Naive thymus-derived CD8-positive, alpha-beta T cell (primary cell): ENCODE results near the gene RNF144A. TPM values are rescaled to one million over a fixed set of nuclear protein-coding genes. Genes with fewer than 3 reads are reported as not detected.
A peak's percentile ranks its signal among the peaks of the same experiment; 100 is the strongest.
"Not testable (repeated sequence)": the region's sequence is repeated elsewhere in the genome, so short reads cannot be mapped to it uniquely, and the experiment has no call there.

ENCODE experiments used
- ATAC-seq, 2 donors: fragments of 150-1000 bp; cut with Tn5 transposase in 1 of 2; sonication (Bioruptor Pico), chemical (Tn5 transposase) in 1 of 2; 1 replicate in 1 of 2; 2 replicates in 1 of 2; pipeline ENCODE4 v1.10.0; 2021; ENCODE audit warnings: mild to moderate bottlenecking in 2 of 2, moderate library complexity in 2 of 2
- POLR2A ChIA-PET: fragments of 350-600 bp; sonication (Branson Sonifier 250); formaldehyde crosslinking; loops from one replicate; lab custom pipeline; 2021; ENCODE audit warnings: antibody characterized with exemption; lab: Charles Lee
- DNase-seq, 10 donors: peaks; one replicate each; pipeline versions ENCODE4 v3.0.0 to v3.0.0-alpha.2; 2020 to 2022
- H3K27ac Mint-ChIP-seq, 10 donors: one replicate each; pipeline ENCODE4 v1.8.0; 2020 to 2022; ENCODE audit warnings: mild to moderate bottlenecking in 10 of 10, mixed read lengths in 10 of 10, moderate library complexity in 4 of 10, inconsistent platforms in 1 of 10
- H3K27me3 Mint-ChIP-seq, 5 donors: one replicate each; pipeline ENCODE4 v1.8.0; 2021 to 2022; ENCODE audit warnings: mixed read lengths in 5 of 5
- H3K36me3 Mint-ChIP-seq, 3 donors: one replicate each; pipeline ENCODE4 v1.8.0; 2020 to 2022; ENCODE audit warnings: mixed read lengths in 3 of 3, mild to moderate bottlenecking in 2 of 3, inconsistent platforms in 1 of 3
- H3K4me1 Mint-ChIP-seq, 4 donors: one replicate each; pipeline ENCODE4 v1.8.0; 2021 to 2022; ENCODE audit warnings: mixed read lengths in 4 of 4
- H3K4me3 Mint-ChIP-seq, 10 donors: one replicate each; pipeline ENCODE4 v1.8.0; 2020 to 2022; ENCODE audit warnings: mild to moderate bottlenecking in 10 of 10, mixed read lengths in 10 of 10, moderate library complexity in 6 of 10, inconsistent platforms in 1 of 10
- H3K9me3 Mint-ChIP-seq, 9 donors: one replicate each; pipeline ENCODE4 v1.8.0; 2020 to 2022; ENCODE audit warnings: mixed read lengths in 9 of 9, mild to moderate bottlenecking in 3 of 9, inconsistent platforms in 1 of 9, moderate library complexity in 1 of 9
- polyA plus RNA-seq, 3 donors: library from polyadenylated mRNA; unstranded; fragments of 300-500 nt; fragmentation: Illumina TruSeq; gene quantifications; one replicate each; pipeline ENCODE4 v1.2.3, GENCODE V29; 2021
- total RNA-seq, 8 experiments: library from RNA in 2 of 8; stranded (reverse) in 2 of 8; gene quantifications; one replicate each; pipeline ENCODE4 v1.2.3 and lab custom pipeline; 2021 to 2026

The RNF144A gene
- total and polyA plus RNA-seq, 5 experiments from 2014 or later, result 10.3 to 42.7 (median 15.5) TPM

DNA sequence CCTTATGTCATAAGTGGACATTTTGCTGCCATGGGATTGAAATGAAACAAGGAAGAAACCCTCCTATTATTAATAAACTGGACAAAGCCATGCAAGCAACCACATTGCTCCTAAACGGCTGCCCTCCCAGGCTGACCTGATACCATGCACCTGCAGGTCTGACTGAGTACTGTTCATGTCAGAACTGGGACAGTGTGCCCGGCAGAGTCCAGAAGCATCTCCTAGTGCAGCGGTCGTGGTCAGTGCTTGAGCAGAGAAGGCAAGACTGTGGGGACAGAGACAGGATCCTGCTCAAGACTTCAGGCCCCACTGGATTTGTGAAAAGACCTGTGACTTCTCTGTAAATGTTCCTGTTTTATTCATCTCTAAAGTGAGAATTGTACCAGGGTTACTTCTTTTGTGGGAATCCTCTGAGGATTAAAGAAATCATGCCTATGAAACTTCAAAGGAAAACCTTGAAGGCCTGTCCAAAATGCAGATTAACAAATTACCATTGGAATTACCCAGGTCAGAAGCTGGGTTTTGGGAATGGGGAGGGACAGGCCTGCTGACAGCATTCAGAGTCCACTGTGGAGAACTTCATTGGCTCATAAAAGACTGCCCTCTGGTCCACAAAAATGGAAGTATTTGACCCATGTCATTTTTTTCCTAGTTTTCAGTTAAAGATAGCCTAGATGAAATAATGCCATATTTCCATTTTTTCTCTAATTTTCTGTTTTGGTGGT lies 13.9 kb downstream of the RNF144A start:
- POLR2A ChIA-PET, result no interaction called here
- Mint-ChIP-seq H3K27ac (peak overlapping the region in 3 of 10 donors; percentile 34 to 45 (median 39)), H3K4me1 (peaks cover 44 to 93% (median 79%) of the 10 kb centered on the region in 4 donors), H3K27me3 (no peaks in the 10 kb centered on the region), H3K9me3 (peaks cover 0 to 14% (median 4%) of the 10 kb centered on the region in 9 donors), H3K4me3 (peak overlapping the region in 1 of 10 donors; percentile 23), H3K36me3 (peaks cover 14 to 39% (median 25%) of the 10 kb centered on the region in 3 donors)
- DNase-seq, result no peak
- ATAC-seq, result no peak

DNA sequence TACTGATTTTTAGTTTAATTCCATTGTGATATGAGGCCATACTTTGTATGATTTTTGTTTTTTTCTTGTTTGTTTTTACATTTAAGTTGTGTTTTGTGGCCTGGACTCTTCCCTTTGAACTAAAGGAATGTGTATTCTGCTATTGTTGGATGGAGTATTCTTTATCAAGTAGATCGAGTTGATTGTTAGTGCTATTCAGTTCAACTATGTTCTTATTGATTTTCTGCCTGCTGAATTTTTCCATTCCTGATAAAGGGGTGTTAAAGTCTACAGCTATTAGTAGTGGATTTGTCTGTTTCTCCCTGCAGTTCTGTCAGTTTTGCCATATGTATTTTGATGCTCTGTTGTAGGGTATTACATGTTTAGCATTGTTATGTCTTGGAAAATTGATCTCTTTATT lies 14.5 kb downstream of the RNF144A start:
- Mint-ChIP-seq H3K4me1 (peaks cover 42 to 93% (median 79%) of the 10 kb centered on the region in 4 donors), H3K9me3 (peaks cover 0 to 14% (median 4%) of the 10 kb centered on the region in 9 donors), H3K27ac (peak overlapping the region in 5 of 10 donors; percentile 5 to 68 (median 39)), H3K4me3 (peak overlapping the region in 2 of 10 donors; percentile 16 to 23), H3K27me3 (no peaks in the 10 kb centered on the region), H3K36me3 (peaks cover 14 to 35% (median 24%) of the 10 kb centered on the region in 3 donors)
- DNase-seq (no peak), ATAC-seq (no peak)
- POLR2A ChIA-PET, result interaction anchor here (0.7 to 1.8 kb wide), 2 partner anchors 11 to 25 kb away, joined by 3 to 4 read pairs; no protein-coding TSS in a partner anchor

DNA sequence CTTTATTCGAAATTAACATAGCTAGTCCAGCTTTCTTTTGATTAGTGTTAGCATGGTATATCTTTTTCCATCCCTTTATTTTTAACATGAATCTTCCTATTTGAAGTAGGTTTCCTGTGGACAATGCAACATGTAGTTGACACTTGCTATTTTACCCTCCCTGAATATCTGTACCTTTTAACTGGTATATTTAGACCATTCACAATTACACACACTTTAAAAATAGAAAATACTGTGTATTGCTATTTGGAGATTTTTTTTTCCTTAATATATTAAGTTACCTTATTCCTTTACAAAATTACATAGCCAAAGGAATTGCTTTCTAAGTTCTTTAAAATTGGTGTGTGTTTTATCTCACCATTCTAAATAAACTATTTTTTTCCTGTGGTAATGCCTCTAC lies 15.0 kb downstream of the RNF144A start:
- Mint-ChIP-seq H3K36me3 (peaks cover 14 to 33% (median 24%) of the 10 kb centered on the region in 3 donors), H3K9me3 (peaks cover 0 to 14% (median 4%) of the 10 kb centered on the region in 9 donors), H3K27me3 (no peaks in the 10 kb centered on the region), H3K4me1 (peaks cover 38 to 91% (median 79%) of the 10 kb centered on the region in 4 donors), H3K4me3 (peak overlapping the region in 1 of 10 donors; percentile 14), H3K27ac (peak overlapping the region in 3 of 10 donors; percentile 3 to 20 (median 5))
- ATAC-seq, result no peak
- POLR2A ChIA-PET, result interaction anchor here (0.7 to 1.8 kb wide), 3 partner anchors 11 to 25 kb away, joined by 3 to 4 read pairs (median 3); no protein-coding TSS in a partner anchor
- no peak for DNase-seq

DNA sequence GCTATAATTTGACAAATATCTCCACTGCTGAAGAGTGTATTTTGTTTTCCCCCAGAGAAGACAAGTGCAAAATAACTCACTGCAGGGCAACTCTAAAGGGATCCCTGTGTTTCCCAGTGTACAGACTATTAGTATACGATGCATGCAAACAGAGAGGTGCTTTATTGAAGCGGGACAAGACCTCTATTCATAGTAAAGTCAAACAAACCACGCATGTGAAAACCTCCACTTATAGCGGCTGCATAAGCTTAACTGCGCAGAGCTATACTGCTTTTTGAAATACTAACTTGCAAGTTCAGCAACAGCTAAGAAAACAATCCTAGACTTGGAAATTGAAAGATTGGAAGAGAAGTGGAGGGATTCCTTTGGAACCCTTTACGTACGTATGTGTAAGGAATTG lies 15.6 kb downstream of the RNF144A start:
- peaks cover 14 to 26% (median 23%) of the 10 kb centered on the region in 3 donors for H3K36me3 Mint-ChIP-seq
- ATAC-seq, result no peak
- peaks cover 38 to 91% (median 82%) of the 10 kb centered on the region in 4 donors for H3K4me1 Mint-ChIP-seq
- peaks cover 0 to 14% (median 4%) of the 10 kb centered on the region in 9 donors for H3K9me3 Mint-ChIP-seq
- peak overlapping the region in 7 of 10 donors; percentile 3 to 76 (median 58) for H3K27ac Mint-ChIP-seq
- POLR2A ChIA-PET, result interaction anchor here (0.7 to 1.8 kb wide), 3 partner anchors 12 to 24 kb away, joined by 3 to 4 read pairs (median 3); no protein-coding TSS in a partner anchor
- no peaks in the 10 kb centered on the region for H3K27me3 Mint-ChIP-seq
- no peak for DNase-seq
- peak overlapping the region in 3 of 10 donors; percentile 3 to 20 (median 11) for H3K4me3 Mint-ChIP-seq

DNA sequence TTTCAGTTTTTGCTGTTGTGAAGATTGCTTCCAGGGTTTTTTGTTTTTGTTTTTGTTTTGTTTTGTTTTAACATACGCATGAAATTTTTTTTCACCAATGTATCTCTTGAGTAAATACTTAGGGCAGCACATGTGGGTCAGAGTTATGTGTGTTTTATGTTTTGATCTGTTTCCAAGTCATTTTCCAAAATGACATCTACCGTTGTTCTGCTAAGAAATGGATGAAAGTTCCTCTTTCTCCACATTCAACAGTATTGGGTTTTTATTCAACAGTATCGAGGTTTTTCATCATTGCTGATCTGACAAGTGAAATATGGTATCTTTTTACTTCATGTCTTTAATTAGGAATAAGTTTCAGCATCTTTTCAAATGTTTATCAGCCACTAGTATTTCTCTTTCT lies 16.7 kb downstream of the RNF144A start:
- ATAC-seq (no peak), DNase-seq (no peak)
- peaks cover 10 to 19% (median 12%) of the 10 kb centered on the region in 3 donors for H3K36me3 Mint-ChIP-seq
- peak overlapping the region in 7 of 10 donors; percentile 5 to 73 (median 57) for H3K4me3 Mint-ChIP-seq
- peak overlapping the region in 8 of 10 donors; percentile 41 to 82 (median 70) for H3K27ac Mint-ChIP-seq
- H3K27me3 Mint-ChIP-seq, result no peaks in the 10 kb centered on the region
- POLR2A ChIA-PET, result no interaction called here
- H3K9me3 Mint-ChIP-seq, result peaks cover 0 to 14% (median 3%) of the 10 kb centered on the region in 9 donors
- peaks cover 35 to 87% (median 77%) of the 10 kb centered on the region in 4 donors for H3K4me1 Mint-ChIP-seq

DNA sequence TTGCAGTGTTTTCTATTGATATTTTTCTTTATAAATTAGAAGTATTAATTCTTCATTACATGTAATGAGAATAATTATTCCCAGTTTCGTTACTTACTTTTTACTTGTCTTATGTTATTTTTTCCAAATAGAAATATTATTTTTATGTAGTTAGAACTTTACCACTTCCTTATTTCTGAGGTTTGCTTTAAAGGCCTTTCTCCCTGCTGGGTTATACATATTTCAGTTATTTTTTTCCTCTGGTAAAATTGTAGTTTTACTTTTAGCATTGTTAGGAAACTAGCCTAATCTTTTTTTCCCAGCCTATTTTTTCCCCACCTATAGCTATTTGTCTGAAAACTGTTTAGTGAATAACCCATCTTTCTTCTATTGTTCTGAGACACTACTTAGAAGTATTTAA lies 17.1 kb downstream of the RNF144A start:
- Mint-ChIP-seq H3K36me3 (peaks cover 10 to 19% (median 12%) of the 10 kb centered on the region in 3 donors), H3K4me3 (peak overlapping the region in 6 of 10 donors; percentile 29 to 64 (median 42)), H3K4me1 (peaks cover 34 to 87% (median 77%) of the 10 kb centered on the region in 4 donors), H3K9me3 (peaks cover 0 to 14% (median 3%) of the 10 kb centered on the region in 9 donors), H3K27me3 (no peaks in the 10 kb centered on the region), H3K27ac (peak overlapping the region in 9 of 10 donors; percentile 14 to 75 (median 49))
- POLR2A ChIA-PET, result interaction anchor here (0.6 to 1.0 kb wide), 2 partner anchors 15 to 29 kb away, joined by 3 read pairs; no protein-coding TSS in a partner anchor
- DNase-seq (no peak), ATAC-seq (no peak)

DNA sequence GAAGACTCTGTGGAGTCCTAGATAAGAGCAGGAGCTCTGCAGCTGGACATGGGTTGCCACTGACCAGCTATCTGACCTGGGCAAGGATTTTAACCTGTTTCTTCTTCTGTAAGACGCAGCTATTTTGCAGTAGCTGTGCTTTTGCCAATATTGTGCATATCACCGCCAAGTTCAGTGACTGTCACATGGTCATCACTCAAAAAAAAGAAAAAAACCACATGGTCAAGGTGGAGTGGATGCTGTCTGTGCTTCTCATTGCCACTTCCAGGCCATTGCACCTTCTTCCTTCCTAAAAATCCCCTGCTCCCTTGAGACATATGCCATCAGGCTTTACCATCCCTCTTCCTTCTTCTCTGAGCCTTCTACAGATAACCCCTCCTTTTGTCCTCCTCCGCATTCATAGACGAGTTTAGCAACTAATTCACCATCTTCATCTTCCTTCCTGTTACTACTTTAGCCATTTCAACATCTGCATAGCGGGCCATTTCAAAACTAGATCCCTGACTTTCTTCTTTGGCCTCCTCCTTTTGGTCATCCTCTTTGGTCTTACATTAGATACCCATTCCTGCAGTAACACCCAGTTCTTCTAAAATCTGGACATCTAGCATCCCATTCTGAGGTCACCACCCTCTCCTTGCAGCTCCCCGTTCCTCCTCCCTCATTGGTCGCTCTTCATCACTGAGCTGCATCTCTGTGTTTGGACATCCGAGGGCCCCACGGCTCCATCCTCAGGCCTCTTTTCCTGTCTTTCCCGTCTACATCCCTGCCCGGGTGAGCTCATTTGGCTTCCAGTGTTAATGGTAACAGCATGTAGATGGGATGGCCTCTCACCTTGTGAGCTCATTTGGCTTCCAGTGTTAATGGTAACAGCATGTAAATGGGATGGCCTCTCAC lies 17.8 kb downstream of the RNF144A start:
- DNase-seq, result no peak
- Mint-ChIP-seq H3K4me3 (peak overlapping the region in 7 of 10 donors; percentile 20 to 64 (median 39)), H3K27me3 (no peaks in the 10 kb centered on the region), H3K36me3 (peaks cover 10 to 19% (median 10%) of the 10 kb centered on the region in 3 donors), H3K9me3 (peaks cover 0 to 14% (median 3%) of the 10 kb centered on the region in 9 donors), H3K27ac (peak overlapping the region in 9 of 10 donors; percentile 14 to 68 (median 50)), H3K4me1 (peaks cover 32 to 81% (median 74%) of the 10 kb centered on the region in 4 donors)
- no peak for ATAC-seq
- POLR2A ChIA-PET, result interaction anchor here (0.6 to 1.0 kb wide), 3 partner anchors 16 to 1745 kb away, joined by 3 to 4 read pairs (median 3); no protein-coding TSS in a partner anchor

DNA sequence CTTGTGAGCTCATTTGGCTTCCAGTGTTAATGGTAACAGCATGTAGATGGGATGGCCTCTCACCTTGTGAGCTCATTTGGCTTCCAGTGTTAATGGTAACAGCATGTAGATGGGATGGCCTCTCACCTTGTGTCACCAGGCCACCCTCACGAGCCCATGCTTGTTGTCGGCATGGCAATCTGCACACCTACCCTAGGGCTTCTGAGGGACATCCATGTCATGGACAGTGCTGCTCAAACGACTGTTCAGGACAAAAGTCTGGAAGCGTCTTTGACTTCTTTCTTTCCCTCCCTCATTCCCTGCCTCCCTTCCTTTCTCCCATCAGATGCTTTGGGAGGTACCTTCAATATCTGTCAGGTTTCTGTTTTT lies 18.4 kb downstream of the RNF144A start:
- H3K4me3 Mint-ChIP-seq, result peak overlapping the region in 2 of 10 donors; percentile 15 to 45
- not testable (repeated sequence) for DNase-seq, ATAC-seq, H3K27me3 Mint-ChIP-seq
- peaks cover 32 to 82% (median 74%) of the 10 kb centered on the region in 4 donors for H3K4me1 Mint-ChIP-seq
- peaks cover 0 to 14% (median 3%) of the 10 kb centered on the region in 9 donors for H3K9me3 Mint-ChIP-seq
- H3K36me3 Mint-ChIP-seq, result peaks cover 10 to 19% (median 11%) of the 10 kb centered on the region in 3 donors
- peak overlapping the region in 5 of 10 donors; percentile 3 to 76 (median 34) for H3K27ac Mint-ChIP-seq
- POLR2A ChIA-PET, result interaction anchor here (0.6 kb wide), 1 partner anchor 1745 kb away, joined by 4 read pairs; no protein-coding TSS in a partner anchor

DNA sequence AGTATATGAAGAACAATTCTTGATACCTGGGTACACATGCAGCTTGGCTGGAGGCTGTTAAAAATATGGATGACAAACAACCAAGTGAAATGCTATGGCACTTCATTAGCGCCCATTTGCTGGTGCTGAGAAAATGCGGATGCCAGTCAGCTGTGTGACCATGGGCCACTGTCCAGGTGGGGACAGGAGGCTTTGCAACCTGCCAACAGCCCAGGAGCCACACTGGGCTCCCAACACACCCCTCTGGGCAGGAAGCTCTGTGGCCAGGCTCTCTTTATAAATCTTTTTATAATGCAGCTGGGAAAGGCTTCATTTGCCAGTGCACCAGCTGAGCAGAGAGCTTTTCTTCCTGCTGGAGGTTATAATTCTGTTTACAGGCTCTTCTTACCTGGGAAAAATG lies 19.9 kb downstream of the RNF144A start:
- Mint-ChIP-seq H3K27ac (peak overlapping the region in 4 of 10 donors; percentile 32 to 62 (median 49)), H3K4me1 (peaks cover 39 to 84% (median 64%) of the 10 kb centered on the region in 4 donors), H3K36me3 (peaks cover under 1 to 18% (median 17%) of the 10 kb centered on the region in 3 donors), H3K27me3 (no peaks in the 10 kb centered on the region), H3K9me3 (peaks cover 0 to 4% (median 0%) of the 10 kb centered on the region in 9 donors), H3K4me3 (peak overlapping the region in 3 of 10 donors; percentile 8 to 42 (median 12))
- ATAC-seq, result no peak
- POLR2A ChIA-PET, result interaction anchor here (1.1 kb wide), 1 partner anchor 12 kb away, joined by 3 read pairs; no protein-coding TSS in a partner anchor
- no peak for DNase-seq

DNA sequence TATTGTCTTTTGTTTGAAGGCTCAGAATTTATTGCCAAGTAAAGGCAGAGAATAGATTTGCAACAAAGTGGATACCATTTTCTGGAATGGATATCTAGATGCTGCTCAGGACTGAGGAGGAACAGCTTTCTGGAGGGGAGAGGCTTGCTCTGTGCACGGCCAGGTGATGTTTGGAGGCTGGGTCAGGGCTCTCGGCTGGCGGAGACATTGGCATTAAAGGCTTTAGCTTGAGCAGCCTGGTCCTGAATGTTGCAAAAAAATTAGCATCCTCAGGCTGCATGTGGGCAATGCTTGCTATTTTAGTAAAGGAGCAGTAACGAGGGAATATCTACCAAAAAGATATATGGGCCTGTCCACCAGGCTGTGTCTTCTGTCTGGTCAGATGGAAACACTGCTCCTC lies 20.4 kb downstream of the RNF144A start:
- Mint-ChIP-seq H3K9me3 (peaks cover 0 to 4% (median 0%) of the 10 kb centered on the region in 9 donors), H3K36me3 (peaks cover 0 to 22% (median 14%) of the 10 kb centered on the region in 3 donors), H3K4me1 (peaks cover 39 to 84% (median 64%) of the 10 kb centered on the region in 4 donors), H3K4me3 (peak overlapping the region in 2 of 10 donors; percentile 12 to 42), H3K27ac (peak overlapping the region in 7 of 10 donors; percentile 0 to 62 (median 34)), H3K27me3 (no peaks in the 10 kb centered on the region)
- DNase-seq (no peak), ATAC-seq (no peak)
- POLR2A ChIA-PET, result interaction anchor here (1.1 kb wide), 1 partner anchor 12 kb away, joined by 3 read pairs; no protein-coding TSS in a partner anchor

DNA sequence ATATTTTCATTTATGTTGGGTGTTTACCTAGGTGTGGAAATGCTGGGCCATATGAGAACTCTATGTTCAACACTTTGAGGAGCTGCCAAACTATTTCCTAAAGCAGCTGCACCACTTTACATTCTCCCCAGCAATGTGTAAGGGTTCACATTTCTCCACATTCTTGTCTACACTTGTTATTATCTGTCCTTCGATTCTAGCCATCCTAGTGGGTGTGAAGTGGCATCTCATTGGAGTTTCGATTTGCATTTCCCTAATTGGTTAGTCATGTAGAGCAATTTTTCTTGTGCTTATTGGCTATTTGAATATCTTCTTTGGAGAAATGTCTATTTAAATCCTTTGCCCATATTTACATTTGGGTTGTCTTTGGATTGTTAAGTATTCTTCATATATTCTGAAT lies 21.9 kb downstream of the RNF144A start:
- no peaks in the 10 kb centered on the region for H3K27me3 Mint-ChIP-seq
- POLR2A ChIA-PET, result no interaction called here
- peaks cover 11 to 37% (median 25%) of the 10 kb centered on the region in 3 donors for H3K36me3 Mint-ChIP-seq
- DNase-seq (no peak), ATAC-seq (no peak)
- H3K4me1 Mint-ChIP-seq, result peaks cover 41 to 84% (median 63%) of the 10 kb centered on the region in 4 donors
- H3K27ac Mint-ChIP-seq, result peak overlapping the region in 1 of 10 donors; percentile 53
- peaks cover 0 to 4% (median 0%) of the 10 kb centered on the region in 9 donors for H3K9me3 Mint-ChIP-seq
- H3K4me3 Mint-ChIP-seq, result no peak overlapping the region
